NB4 (cell line): ENCODE results near the gene PRR5L.

Experiments used
- CTCF ChIP-seq: IDR thresholded peaks from one replicate; pipeline ENCODE4 v1.5.1; 2012; ENCODE audit warnings: low read depth, low read length
- MAX ChIP-seq: IDR thresholded peaks from 2 replicates; pipeline ENCODE4 v1.6.1; 2011; ENCODE audit warnings: low read depth, low read length

DNA sequence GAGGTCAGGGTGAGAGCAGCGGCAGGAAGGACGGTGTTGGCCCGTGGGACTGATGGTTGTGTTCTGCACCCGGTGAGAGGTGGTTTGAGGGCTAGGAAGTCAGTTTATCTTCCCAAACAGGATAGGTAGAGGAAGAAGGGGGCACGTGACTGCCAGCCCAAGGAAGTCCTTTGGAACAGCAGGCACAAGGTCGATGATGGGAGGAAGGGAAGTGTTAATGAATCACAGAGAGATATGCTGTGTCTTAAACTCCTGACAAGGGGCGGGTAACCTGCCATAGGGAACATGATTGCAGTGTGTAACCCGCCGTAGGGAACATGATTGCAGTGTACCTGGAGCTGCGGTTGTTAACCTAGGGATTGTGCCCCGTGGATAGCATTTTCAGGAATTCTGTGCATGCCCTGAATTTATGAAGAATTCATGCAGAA is 49.0 kb downstream of the PRR5L start:
- no peak for TF ChIP-seq MAX
- no peak for TF ChIP-seq CTCF
